Measurements from ENCODE around the gene DYNC1H1.

Gene DYNC1H1

GRCh38 chr14:101964297-101965180 is at the start of gene DYNC1H1:
TSS of gene DYNC1H1 (plus strand) at chr14:101964573. CDS start at chr14:101964692, 119 bp downstream.
- peak; percentile 87 for DNase-seq (ENCODE audit: low read depth)

- DNase-seq (ENCODE audit: low read depth), result no peak
Measured at GRCh38 chr14:101915871-101916815, 48.2 kb upstream of the DYNC1H1 start.

DNA sequence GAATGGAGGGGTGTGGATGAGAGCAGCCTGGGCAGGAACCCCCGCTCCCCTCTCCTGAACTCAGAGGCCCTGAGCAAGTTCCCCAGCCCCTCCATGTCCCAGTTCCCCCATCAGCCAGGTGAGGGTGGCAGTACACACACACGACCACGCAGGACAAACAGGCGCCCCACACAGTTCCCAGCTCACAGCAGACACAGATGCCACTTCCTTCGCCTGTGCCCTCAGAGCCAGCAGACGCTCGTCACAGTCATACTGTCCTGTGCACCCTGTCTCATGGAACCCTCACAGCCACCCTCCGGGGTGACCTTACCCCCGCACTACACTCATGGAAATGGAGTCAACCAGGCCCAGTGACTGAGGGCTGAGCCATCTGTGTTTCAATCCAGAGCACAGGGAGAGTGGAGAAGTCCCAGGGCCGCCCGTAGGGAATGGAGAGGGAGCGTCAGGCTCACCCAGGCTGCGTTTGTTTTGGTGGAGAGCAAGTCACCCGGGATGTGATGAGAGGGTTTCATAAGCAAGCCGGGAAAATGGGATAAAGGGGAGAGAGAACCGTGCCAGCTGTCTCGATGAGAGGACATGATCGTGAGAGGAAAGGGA is 47.5 kb upstream of the DYNC1H1 start:
- no peak for DNase-seq (ENCODE audit: low read depth)

DNA sequence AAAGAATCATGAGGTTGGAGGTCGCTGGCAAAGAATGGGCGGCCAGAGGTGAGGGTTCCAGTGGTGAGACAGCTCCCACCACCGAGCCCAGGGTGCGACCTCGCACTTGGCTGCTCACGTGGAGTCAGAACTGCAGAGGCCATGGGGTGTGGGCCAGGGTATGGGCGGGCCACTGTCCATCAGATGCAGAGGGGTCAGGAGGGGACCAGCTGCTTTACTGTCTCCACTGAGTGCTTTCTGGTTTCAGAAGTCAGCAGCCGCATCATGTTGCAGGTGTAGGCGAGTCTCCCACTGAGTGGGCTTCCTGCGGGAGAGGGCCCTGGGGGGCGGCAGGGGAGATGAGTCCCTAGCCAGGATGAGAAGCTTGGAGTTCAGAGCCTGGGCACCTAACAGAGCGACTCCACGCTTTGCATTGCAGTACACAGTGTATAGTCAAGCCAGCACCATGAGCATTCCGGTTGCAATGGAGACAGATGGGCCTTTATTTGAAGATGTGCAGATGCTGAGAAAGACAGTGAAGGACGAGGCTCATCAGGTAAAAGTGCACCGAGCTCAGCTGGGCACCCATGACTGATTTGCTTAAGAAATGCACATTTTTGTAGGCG is 46.9 kb upstream of the DYNC1H1 start:
- DNase-seq (ENCODE audit: low read depth), result no peak

GRCh38 chr14:101918065-101918989 is 46.0 kb upstream of the DYNC1H1 start:
- no peak for DNase-seq (ENCODE audit: low read depth)

DNA sequence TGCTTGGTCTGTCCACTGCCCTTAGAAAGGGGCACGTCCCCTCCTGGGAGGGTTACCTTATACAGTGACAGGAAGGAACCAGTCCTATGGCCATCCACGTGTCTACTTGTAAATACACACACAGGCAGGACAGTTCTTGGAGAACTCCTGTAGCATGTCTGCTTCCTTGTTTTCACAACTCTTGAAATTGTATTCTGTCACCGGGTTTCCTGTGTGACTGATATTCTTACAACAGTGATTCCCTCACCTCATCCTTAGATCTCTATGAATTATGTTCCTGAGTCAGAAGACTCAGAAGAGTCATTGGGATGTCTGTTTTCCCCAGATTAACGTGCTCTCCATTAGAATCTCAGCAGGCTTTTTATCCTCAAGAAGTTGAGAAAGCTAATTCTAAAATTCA is 44.1 kb upstream of the DYNC1H1 start:
- peak; percentile 28 for DNase-seq (ENCODE audit: low read depth)

- DNase-seq (ENCODE audit: low read depth), result no peak
Measured at GRCh38 chr14:101922866-101923265, 41.5 kb upstream of the DYNC1H1 start.

GRCh38 chr14:101925152-101925551 is 39.2 kb upstream of the DYNC1H1 start:
- DNase-seq (ENCODE audit: low read depth), result no peak

DNA sequence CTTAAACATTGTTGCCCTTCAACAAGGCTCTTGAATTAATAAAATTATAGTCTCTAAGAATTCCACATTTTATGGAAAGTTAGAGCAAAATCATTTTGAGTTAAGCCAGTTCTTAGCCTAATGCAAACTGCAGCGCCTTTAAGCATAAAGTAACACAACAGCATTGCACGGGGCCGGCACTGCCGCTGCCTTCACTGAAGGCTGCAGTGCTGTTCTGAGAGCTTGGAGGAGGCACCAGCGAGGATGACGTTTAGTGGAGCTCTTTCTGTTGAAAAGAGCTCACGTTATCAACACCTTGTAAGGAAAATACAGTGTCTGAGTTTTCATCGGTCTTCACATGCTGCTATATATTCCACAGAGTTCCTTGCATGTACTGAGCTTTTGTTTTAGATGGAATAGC is 38.3 kb upstream of the DYNC1H1 start:
- DNase-seq (ENCODE audit: low read depth), result no peak

- DNase-seq (ENCODE audit: low read depth), result no peak
Measured at GRCh38 chr14:101926620-101927019, 37.8 kb upstream of the DYNC1H1 start.

DNA sequence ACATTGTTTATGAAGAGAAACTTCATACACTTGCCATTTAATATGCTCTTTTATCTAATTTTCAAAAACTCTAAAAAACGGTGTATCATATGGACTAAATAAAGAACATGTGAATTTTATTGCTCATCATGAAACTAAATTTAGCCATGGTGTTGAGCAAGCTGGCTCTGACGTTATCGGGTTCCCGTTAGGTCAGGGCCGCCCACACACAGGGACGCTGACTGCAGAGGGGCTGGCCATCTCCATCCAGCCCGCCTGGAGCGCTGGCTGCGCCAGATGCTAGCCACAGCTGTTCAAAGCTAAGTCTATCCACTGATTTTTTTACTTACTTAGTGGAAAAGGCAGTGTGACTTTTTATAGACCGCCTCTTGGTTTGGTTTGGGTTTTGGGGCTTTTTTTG is 36.5 kb upstream of the DYNC1H1 start:
- peak; percentile 88 for DNase-seq (ENCODE audit: low read depth)

- DNase-seq (ENCODE audit: low read depth), result no peak
Measured at GRCh38 chr14:101928415-101928841, 35.9 kb upstream of the DYNC1H1 start.

- no peak for DNase-seq (ENCODE audit: low read depth)
Measured at GRCh38 chr14:101929096-101929495, 35.3 kb upstream of the DYNC1H1 start.

DNA sequence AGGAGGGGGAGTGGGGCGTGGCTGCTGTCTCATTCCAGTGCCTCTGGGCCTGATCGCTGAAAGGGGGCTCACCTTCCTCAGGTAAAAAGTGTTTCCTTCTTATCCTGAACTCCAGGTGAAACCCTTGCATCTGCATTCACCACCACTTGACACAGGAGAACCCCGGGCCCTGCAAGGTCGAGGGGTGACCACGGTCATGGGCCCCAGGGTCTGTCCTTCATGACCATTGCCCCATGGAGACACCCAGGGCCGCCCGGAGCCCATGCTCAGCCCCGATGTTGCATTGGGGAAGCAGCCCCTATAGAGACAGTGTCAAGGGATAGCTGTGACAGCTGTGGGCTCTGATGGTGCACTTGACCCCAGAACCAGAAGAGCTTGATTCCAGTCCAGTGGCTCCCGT is 34.4 kb upstream of the DYNC1H1 start:
- no peak for DNase-seq (ENCODE audit: low read depth)

DNA sequence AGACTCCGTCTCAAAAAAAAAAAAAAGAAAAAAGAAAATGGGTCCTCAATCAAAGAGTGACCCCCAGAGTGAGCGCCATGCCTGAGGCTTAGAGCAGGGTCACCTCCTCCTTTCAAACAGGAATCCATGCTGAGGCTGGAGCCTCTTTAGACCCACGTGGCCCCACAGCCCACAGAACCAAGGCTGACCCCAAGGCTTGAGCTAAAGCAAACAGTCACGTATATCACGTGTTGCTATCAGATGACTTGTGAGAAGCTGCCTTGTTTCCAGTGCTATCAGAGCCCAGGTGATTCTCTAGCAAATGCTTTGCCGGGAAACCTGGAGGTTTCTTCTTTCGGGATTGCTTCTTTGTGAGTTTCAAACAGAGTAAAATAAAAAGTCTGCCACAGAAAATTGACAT is 31.7 kb upstream of the DYNC1H1 start:
- no peak for DNase-seq (ENCODE audit: low read depth)

DNA sequence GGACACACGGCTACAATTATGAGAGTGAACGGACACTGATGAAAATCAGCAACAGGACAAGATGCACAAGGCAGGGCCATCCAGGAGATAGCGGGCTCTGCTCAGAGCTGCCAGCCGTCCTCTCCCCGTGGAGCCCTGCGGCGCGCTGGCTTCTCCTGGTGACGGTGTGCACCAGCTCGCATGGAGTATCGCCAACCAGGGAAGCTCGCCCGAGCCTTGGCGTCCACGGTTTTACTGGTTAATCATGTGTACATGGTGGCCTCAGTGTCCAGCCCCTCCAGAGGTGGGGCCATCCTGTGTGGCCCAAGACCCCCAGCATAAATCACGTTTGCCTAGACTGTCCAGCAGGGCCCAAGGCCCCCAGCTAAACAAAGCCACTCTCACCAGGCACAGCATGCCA is 31.2 kb upstream of the DYNC1H1 start:
- DNase-seq (ENCODE audit: low read depth), result no peak

DNA sequence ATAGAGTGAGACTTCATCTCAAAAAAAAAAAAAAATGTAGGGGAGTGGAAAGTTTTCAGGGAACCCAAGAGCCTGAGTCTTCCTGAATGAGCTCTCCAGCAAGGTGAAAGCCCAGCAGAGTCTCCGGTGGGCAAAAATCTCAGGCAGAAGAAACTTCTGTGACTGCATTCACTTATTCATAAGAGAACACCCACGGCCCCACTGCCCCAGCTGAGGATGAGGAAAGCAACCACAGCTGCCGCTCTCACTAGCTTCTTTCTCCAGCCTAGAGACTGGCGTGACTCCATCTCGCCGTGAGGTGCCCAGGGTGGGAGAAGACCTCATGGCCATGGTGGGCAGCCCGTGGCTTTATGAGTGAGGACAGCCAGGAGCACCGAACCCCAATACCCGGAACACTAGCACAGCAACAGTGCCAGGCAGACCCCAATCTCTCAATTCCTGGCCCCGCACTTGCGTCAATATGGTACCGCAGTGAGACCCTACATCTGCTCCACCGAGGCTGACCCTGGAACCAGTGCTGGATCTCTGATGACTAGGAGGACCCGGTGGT is 29.7 kb upstream of the DYNC1H1 start:
- DNase-seq (ENCODE audit: low read depth), result no peak

GRCh38 chr14:101937926-101938767 is 26.2 kb upstream of the DYNC1H1 start:
- DNase-seq (ENCODE audit: low read depth), result no peak

GRCh38 chr14:101939646-101940170 is 24.7 kb upstream of the DYNC1H1 start:
- DNase-seq (ENCODE audit: low read depth), result no peak
